K562 (cell line): ENCODE measurements around the gene TNK2. TPM values are rescaled to one million over a fixed set of nuclear protein-coding genes. Genes with fewer than 3 reads are reported as not detected.

Source experiments
- ARNT ChIP-seq, 2 experiments: fragments of 450-650 bp; IDR thresholded peaks; 2 replicates each; pipeline ENCODE4 v1.6.1; 2016; ENCODE audit warnings: mild to moderate bottlenecking in 1 of 2
- ATF1 ChIP-seq, 2 experiments: fragments of 450-650 bp in 1 of 2; IDR thresholded peaks; 2 replicates each; pipeline ENCODE4 v1.6.1; 2016; ENCODE audit warnings: missing compliant biosample characterization in 1 of 2, missing genetic modification characterization in 1 of 2
- C11orf30 ChIP-seq: fragments of 450-650 bp; IDR thresholded peaks from 2 replicates; pipeline ENCODE4 v1.6.1; 2016; ENCODE audit warnings: low read depth, mild to moderate bottlenecking
- CCAR2 ChIP-seq: fragments of 200-400 bp; formaldehyde crosslinking; IDR thresholded peaks from 2 replicates; pipeline ENCODE4 v1.6.1; 2017; ENCODE audit warnings: mild to moderate bottlenecking, low read depth, low read length
- ELK3 ChIP-seq: fragments of 450-650 bp; formaldehyde crosslinking; IDR thresholded peaks from 2 replicates; pipeline ENCODE4 v1.4.0; 2020; ENCODE audit warnings: mild to moderate bottlenecking
- HDAC2 ChIP-seq: fragments of 450-650 bp; IDR thresholded peaks from 2 replicates; pipeline ENCODE4 v1.6.1; 2016; ENCODE audit warnings: mild to moderate bottlenecking
- IRF9 ChIP-seq: fragments of 450-650 bp; IDR thresholded peaks from 2 replicates; pipeline ENCODE4 v1.6.1; 2016; ENCODE audit warnings: missing biosample characterization, missing genetic modification characterization
- KAT8 ChIP-seq: fragments of 450-650 bp; IDR thresholded peaks from 2 replicates; pipeline ENCODE4 v1.6.1; 2016; ENCODE audit warnings: low read depth, mild to moderate bottlenecking
- NR1H2 ChIP-seq: sonication (generic); formaldehyde crosslinking; IDR thresholded peaks from 2 replicates; pipeline ENCODE4 v1.4.0; 2020; ENCODE audit warnings: mild to moderate bottlenecking, missing genetic modification reagents
- PHTF2 ChIP-seq: fragments of 250-450 bp; sonication (Bioruptor Pico); IDR thresholded peaks from 2 replicates; pipeline ENCODE4 v1.5.0; 2021; ENCODE audit warnings: mild to moderate bottlenecking
- PRDM10 ChIP-seq: fragments of 450-650 bp; IDR thresholded peaks from 2 replicates; pipeline ENCODE4 v1.6.1; 2018; ENCODE audit not compliant: partially characterized antibody
- PRPF4 ChIP-seq: fragments of 200-400 bp; formaldehyde crosslinking; IDR thresholded peaks from one replicate; pipeline ENCODE4 v1.6.1; 2017; ENCODE audit warnings: low read length, low read depth, mild to moderate bottlenecking; ENCODE audit not compliant: insufficient read depth, poor library complexity, severe bottlenecking
- RHOXF2B ChIP-seq: fragments of 250-450 bp; sonication (Bioruptor Pico); conservative IDR thresholded peaks from 2 replicates; pipeline ENCODE4 v1.5.1; 2021
- TAL1 ChIP-seq: fragments of 450-650 bp; IDR thresholded peaks from 2 replicates; pipeline ENCODE4 v1.6.1; 2016; ENCODE audit warnings: mild to moderate bottlenecking
- TCF7 ChIP-seq: sonication (generic); IDR thresholded peaks from 2 replicates; pipeline ENCODE4 v1.6.1; 2016; ENCODE audit warnings: antibody characterized with exemption, borderline replicate concordance
- TRIM24 ChIP-seq, 2 experiments: fragments of 450-650 bp; IDR thresholded peaks; 2 replicates each; pipeline ENCODE4 v1.6.1; 2016
- U2AF2 ChIP-seq: fragments of 200-400 bp; formaldehyde crosslinking; optimal IDR thresholded peaks from 2 replicates; pipeline ENCODE3; 2017; ENCODE audit warnings: low read depth, mild to moderate bottlenecking, low read length
- USF2 ChIP-seq: sonication (generic); formaldehyde crosslinking; IDR thresholded peaks from 2 replicates; pipeline ENCODE4 v1.5.0; 2020; ENCODE audit warnings: missing genetic modification reagents
- YBX1 ChIP-seq: fragments of 450-650 bp; IDR thresholded peaks from 2 replicates; pipeline ENCODE4 v1.7.1; 2016; ENCODE audit warnings: mild to moderate bottlenecking
- ZFP91 ChIP-seq: sonication (generic); formaldehyde crosslinking; IDR thresholded peaks from 2 replicates; pipeline ENCODE4 v1.8.0; 2022; ENCODE audit warnings: mild to moderate bottlenecking, missing genetic modification reagents
- ZKSCAN3 ChIP-seq: fragments of 250-450 bp; sonication (Bioruptor Pico); IDR thresholded peaks from 2 replicates; pipeline ENCODE4 v1.4.0; 2020
- ZNF175 ChIP-seq: fragments of 200-800 bp; sonication (Bioruptor generic); IDR thresholded peaks from 2 replicates; pipeline ENCODE4 v1.6.1; 2016; ENCODE audit warnings: low read depth, mild to moderate bottlenecking, missing genetic modification characterization, missing compliant biosample characterization
- ZNF717 ChIP-seq: fragments of 250-450 bp; sonication (Bioruptor Pico); IDR thresholded peaks from 2 replicates; pipeline ENCODE4 v1.5.0; 2021
- polyA plus RNA-seq, 8 experiments: library from polyadenylated mRNA; depleted of rRNA in 4 of 8; stranded (reverse) in 5 of 8; unstranded in 3 of 8; fragments of >200 nt; fragmentation: Nextera tagmentation in 2 of 8; fragmentation: Illumina TruSeq in 1 of 8; extraction: Ambion mirVana in 2 of 8; extraction: Trizol in 1 of 8; gene quantifications; 2 replicates each; pipeline versions ENCODE4 v1.2.1 to v1.2.3, GENCODE V29; 2011 to 2014; ENCODE audit warnings: inconsistent platforms in 1 of 8, missing spikeins in 1 of 8
- total RNA-seq, 7 experiments: library from RNA; depleted of rRNA in 6 of 7; stranded (reverse); fragments of >200 nt in 6 of 7; fragmentation: Illumina TruSeq in 2 of 7; extraction: Trizol in 2 of 7; gene quantifications; 2 replicates each; pipeline versions ENCODE4 v1.2.1 to v1.2.3, GENCODE V29; 2011 to 2021; ENCODE audit warnings: low replicate concordance in 1 of 7

The TNK2 gene
- total and polyA plus RNA-seq, 9 of the 15 experiments (the other 6 are each of a cell fraction or from before 2014, with no cell fraction given): 0.03 to 33.8 (median 6.5) TPM

GRCh38 chr3:195856410-195857084 is 51.8 kb downstream of the TNK2 start (continued):
- TF ChIP-seq USF2 (CRISPR knock-in tag): no peak
- TF ChIP-seq ATF1 (CRISPR knock-in tag; IDR thresholded peaks at IDR 0.05): no peak
- TF ChIP-seq ATF1 (tag; IDR thresholded peaks at IDR 0.05): peak; percentile 57
- TF ChIP-seq HDAC2: no peak; the same call in none of the 2 replicates
- no peak for TF ChIP-seq KAT8
- TF ChIP-seq YBX1: no peak
- no peak for TF ChIP-seq ARNT (IDR thresholded peaks at IDR 0.05)
- TF ChIP-seq TAL1: peak; percentile 74
- TF ChIP-seq IRF9 (tag): no peak
- no peak for TF ChIP-seq NR1H2
- no peak for TF ChIP-seq PRDM10
- TF ChIP-seq RHOXF2B (CRISPR knock-in tag): no peak
- no peak for TF ChIP-seq PRPF4
- no peak for TF ChIP-seq ZKSCAN3 (CRISPR knock-in tag)
- no peak for TF ChIP-seq ZFP91 (CRISPR knock-in tag)
- no peak for TF ChIP-seq C11orf30
- TF ChIP-seq TRIM24 (IDR thresholded peaks at IDR 0.05): peak; percentile 27 to 65; a peak in 1 of 4 replicates
- TF ChIP-seq PHTF2 (CRISPR knock-in tag): no peak
- no peak for TF ChIP-seq TCF7
- 0 out of 2 replicates have a peak, but pooled peaks have one; percentile 59 for TF ChIP-seq ZNF175
- TF ChIP-seq ZNF717 (CRISPR knock-in tag): no peak
- TF ChIP-seq CCAR2: no peak
- no peak for TF ChIP-seq ELK3 (CRISPR knock-in tag)
- no peak for TF ChIP-seq U2AF2
